Tibial nerve (tissue), 4 donors: ENCODE measurements around the gene SUPT5H. TPM values are rescaled to one million over a fixed set of nuclear protein-coding genes. Genes with fewer than 3 reads are reported as not detected.

Source experiments
- DNase-seq, 2 donors: peaks; one replicate each; pipeline ENCODE4 v3.0.0-alpha.2; 2019; ENCODE audit warnings: low spot score in 2 of 2
- H3K27ac ChIP-seq, 4 donors: fragments of 200-600 bp; sonication (generic) in 3 of 4; one replicate each; pipeline ENCODE4 v1.5.1; 2017 to 2019; ENCODE audit warnings: mild to moderate bottlenecking in 1 of 4
- H3K27me3 ChIP-seq, 2 donors: fragments of 200-600 bp; sonication (generic) in 1 of 2; one replicate each; pipeline versions ENCODE4 v1.5.1 to v1.6.0; 2017 to 2019
- H3K36me3 ChIP-seq, 3 donors: fragments of 200-600 bp; sonication (generic); one replicate each; pipeline ENCODE4 v1.5.1; 2018 to 2019
- H3K4me1 ChIP-seq, 4 donors: fragments of 200-600 bp; sonication (generic) in 3 of 4; one replicate each; pipeline ENCODE4 v1.5.1; 2017 to 2019
- H3K4me3 ChIP-seq, 4 donors: fragments of 200-600 bp; sonication (generic) in 3 of 4; one replicate each; pipeline ENCODE4 v1.5.1; 2017 to 2019; ENCODE audit warnings: mild to moderate bottlenecking in 1 of 4, moderate library complexity in 1 of 4
- H3K9me3 ChIP-seq, 4 donors: fragments of 200-600 bp; sonication (generic) in 3 of 4; one replicate each; pipeline ENCODE4 v1.5.1; 2017 to 2019
- EP300 ChIP-seq, 2 donors: sonication (generic); formaldehyde crosslinking; IDR thresholded peaks; one replicate each; pipeline ENCODE4 v1.6.1; 2017; ENCODE audit warnings: antibody characterized with exemption in 2 of 2, mild to moderate bottlenecking in 1 of 2
- POLR2A ChIP-seq, 2 donors: fragments of 450-650 bp; IDR thresholded peaks; one replicate each; pipeline ENCODE4 v1.6.1; 2017; ENCODE audit warnings: antibody characterized with exemption in 2 of 2, mild to moderate bottlenecking in 2 of 2, moderate library complexity in 2 of 2
- WGBS, 2 donors: methylation state at CpG; one replicate each; pipeline ENCODE4 v1.1.5; 2018; 5-methylcytosine and 5-hydroxymethylcytosine counted together
- total RNA-seq, 4 donors: library from RNA; depleted of rRNA; stranded (reverse); fragments of >200 nt; gene quantifications; one replicate each; pipeline ENCODE4 v1.1.0, GENCODE V29; 2016
- TF ChIP-seq, protein P1 (sequence below), 5 experiments: fragments of 200-600 bp in 3 of 5; fragments of 450-650 bp in 2 of 5; sonication (generic) in 3 of 5; IDR thresholded peaks; one replicate each; pipeline ENCODE4 v1.5.1; 2016 to 2019; ENCODE audit warnings: antibody characterized with exemption in 5 of 5, mild to moderate bottlenecking in 3 of 5, moderate library complexity in 2 of 5

The SUPT5H gene
- total RNA-seq, 4 donors from 2014 or later, result 94.4 to 120 (median 106) TPM

- TF ChIP-seq EP300 (IDR thresholded peaks at IDR 0.05) (no peak), POLR2A (IDR thresholded peaks at IDR 0.05) (no peak)
- TF ChIP-seq, protein P1, sequence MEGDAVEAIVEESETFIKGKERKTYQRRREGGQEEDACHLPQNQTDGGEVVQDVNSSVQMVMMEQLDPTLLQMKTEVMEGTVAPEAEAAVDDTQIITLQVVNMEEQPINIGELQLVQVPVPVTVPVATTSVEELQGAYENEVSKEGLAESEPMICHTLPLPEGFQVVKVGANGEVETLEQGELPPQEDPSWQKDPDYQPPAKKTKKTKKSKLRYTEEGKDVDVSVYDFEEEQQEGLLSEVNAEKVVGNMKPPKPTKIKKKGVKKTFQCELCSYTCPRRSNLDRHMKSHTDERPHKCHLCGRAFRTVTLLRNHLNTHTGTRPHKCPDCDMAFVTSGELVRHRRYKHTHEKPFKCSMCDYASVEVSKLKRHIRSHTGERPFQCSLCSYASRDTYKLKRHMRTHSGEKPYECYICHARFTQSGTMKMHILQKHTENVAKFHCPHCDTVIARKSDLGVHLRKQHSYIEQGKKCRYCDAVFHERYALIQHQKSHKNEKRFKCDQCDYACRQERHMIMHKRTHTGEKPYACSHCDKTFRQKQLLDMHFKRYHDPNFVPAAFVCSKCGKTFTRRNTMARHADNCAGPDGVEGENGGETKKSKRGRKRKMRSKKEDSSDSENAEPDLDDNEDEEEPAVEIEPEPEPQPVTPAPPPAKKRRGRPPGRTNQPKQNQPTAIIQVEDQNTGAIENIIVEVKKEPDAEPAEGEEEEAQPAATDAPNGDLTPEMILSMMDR (IDR thresholded peaks at IDR 0.05), result no peak
- no peak overlapping the region for H3K4me3 ChIP-seq
- DNase-seq, result no peak
- H3K9me3 ChIP-seq, result no peaks in the 10 kb centered on the region
- H3K27me3 ChIP-seq, result no peaks in the 10 kb centered on the region
- WGBS, 2 donors, result 76 to 91% methylated on average over 3 of the region's 3 CpGs
- H3K36me3 ChIP-seq, result peaks cover 7 to 92% (median 39%) of the 10 kb centered on the region in 3 donors
- no peaks in the 10 kb centered on the region for H3K4me1 ChIP-seq
- no peak overlapping the region for H3K27ac ChIP-seq
Observed at GRCh38 chr19:39463403-39463802, 18.0 kb downstream of the SUPT5H start.

- 89 to 90% methylated on average over 18 of the region's 18 CpGs for WGBS, 2 donors
- Histone ChIP-seq H3K4me3 (no peak overlapping the region), H3K36me3 (peaks cover 7 to 92% (median 40%) of the 10 kb centered on the region in 3 donors), H3K27ac (no peak overlapping the region), H3K4me1 (no peaks in the 10 kb centered on the region), H3K27me3 (no peaks in the 10 kb centered on the region), H3K9me3 (no peaks in the 10 kb centered on the region)
- DNase-seq, result no peak
- TF ChIP-seq POLR2A (IDR thresholded peaks at IDR 0.05) (no peak), EP300 (IDR thresholded peaks at IDR 0.05) (no peak)
- TF ChIP-seq, protein P1 (IDR thresholded peaks at IDR 0.05), result no peak
Observed at GRCh38 chr19:39465956-39466747, 20.8 kb downstream of the SUPT5H start.

DNA sequence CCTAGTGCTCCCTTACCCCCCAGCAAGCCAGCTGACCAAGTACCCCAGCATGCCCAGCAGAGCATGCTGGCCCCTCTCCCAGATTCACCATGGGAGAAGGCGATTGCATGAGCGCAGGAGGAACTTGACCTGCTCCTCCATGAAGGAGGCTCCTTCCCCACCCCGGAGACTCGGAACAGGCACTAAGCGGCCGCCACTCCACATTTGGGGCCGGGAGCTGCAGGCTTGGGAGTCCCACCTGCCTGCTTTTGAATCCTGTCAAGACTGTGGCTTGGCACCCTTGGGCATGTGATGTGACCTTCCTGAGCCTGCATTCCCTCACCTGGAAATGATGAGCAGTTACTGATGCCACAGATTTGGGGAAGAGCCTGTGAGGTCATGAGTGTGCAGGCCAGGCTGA is 22.6 kb downstream of the SUPT5H start:
- Histone ChIP-seq H3K9me3 (no peaks in the 10 kb centered on the region), H3K27me3 (no peaks in the 10 kb centered on the region), H3K36me3 (peaks cover 7 to 97% (median 49%) of the 10 kb centered on the region in 3 donors), H3K27ac (no peak overlapping the region), H3K4me3 (no peak overlapping the region), H3K4me1 (no peaks in the 10 kb centered on the region)
- WGBS, 2 donors, result 92 to 96% methylated on average over 7 of the region's 7 CpGs
- TF ChIP-seq POLR2A (IDR thresholded peaks at IDR 0.05) (no peak), EP300 (IDR thresholded peaks at IDR 0.05) (no peak)
- TF ChIP-seq, protein P1 (IDR thresholded peaks at IDR 0.05), result no peak
- DNase-seq, result no peak

DNA sequence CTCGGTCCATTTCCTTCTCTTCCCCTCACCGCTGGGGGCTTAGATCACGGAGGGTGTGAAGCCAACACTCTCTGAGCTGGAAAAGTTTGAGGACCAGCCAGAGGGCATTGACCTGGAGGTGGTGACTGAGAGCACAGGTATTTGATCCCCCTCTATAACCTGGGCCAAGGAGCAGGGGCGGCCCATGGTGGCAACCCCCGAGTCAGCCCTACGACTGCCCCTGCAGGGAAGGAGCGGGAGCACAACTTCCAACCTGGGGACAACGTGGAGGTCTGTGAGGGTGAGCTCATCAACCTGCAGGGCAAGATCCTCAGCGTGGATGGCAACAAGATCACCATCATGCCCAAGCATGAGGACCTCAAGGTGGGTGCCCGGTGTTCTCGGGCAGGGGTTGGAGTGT is 23.7 kb downstream of the SUPT5H start:
- Histone ChIP-seq H3K27ac (no peak overlapping the region), H3K27me3 (no peaks in the 10 kb centered on the region), H3K4me3 (no peak overlapping the region), H3K36me3 (peaks cover 7 to 100% (median 49%) of the 10 kb centered on the region in 3 donors), H3K9me3 (no peaks in the 10 kb centered on the region), H3K4me1 (no peaks in the 10 kb centered on the region)
- TF ChIP-seq, protein P1 (IDR thresholded peaks at IDR 0.05), result no peak
- TF ChIP-seq EP300 (IDR thresholded peaks at IDR 0.05) (no peak), POLR2A (IDR thresholded peaks at IDR 0.05) (no peak)
- 83 to 92% methylated on average over 11 of the region's 11 CpGs for WGBS, 2 donors
- no peak for DNase-seq

DNA sequence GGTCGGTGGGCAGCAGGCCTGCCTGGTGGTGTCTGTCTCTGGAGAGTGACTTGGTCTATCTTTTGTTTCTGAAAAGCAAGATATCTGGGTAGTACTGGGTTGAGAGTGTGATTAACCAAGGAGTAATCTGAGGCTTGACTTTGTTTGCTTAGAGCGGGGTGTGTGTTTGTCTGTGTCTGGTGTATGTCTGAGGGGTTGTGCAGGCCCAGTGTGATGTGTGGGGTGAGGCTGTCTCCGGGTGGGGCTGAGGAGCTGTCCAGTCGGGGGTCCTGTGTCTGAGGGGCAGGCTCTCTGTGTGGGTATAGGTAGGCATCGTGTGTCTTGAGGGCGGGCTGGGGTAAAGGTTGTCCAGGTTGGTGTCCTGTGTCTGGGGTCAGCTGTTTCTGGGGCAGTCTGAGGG is 24.2 kb downstream of the SUPT5H start:
- no peak for DNase-seq
- Histone ChIP-seq H3K9me3 (no peaks in the 10 kb centered on the region), H3K27ac (no peak overlapping the region), H3K27me3 (no peaks in the 10 kb centered on the region), H3K4me1 (no peaks in the 10 kb centered on the region), H3K4me3 (no peak overlapping the region), H3K36me3 (peaks cover 7 to 100% (median 49%) of the 10 kb centered on the region in 3 donors)
- TF ChIP-seq, protein P1 (IDR thresholded peaks at IDR 0.05), result no peak
- TF ChIP-seq POLR2A (IDR thresholded peaks at IDR 0.05), result no peak
- TF ChIP-seq EP300 (IDR thresholded peaks at IDR 0.05), result no peak
- 90 to 94% methylated on average over 6 of the region's 6 CpGs for WGBS, 2 donors
